Measurements from ENCODE around the gene HMGN1.

Gene HMGN1

GRCh38 chr21:39317134-39318090, 31.5 kb downstream of the HMGN1 start:
- no peak for DNase-seq
- Mint-ChIP-seq H3K27ac (no peak overlapping the region), H3K4me1 (ENCODE audit: low read depth in 2 of 2) (peaks cover 11 to 14% of the 10 kb centered on the region in 2 donors), H3K27me3 (no peaks in the 10 kb centered on the region), H3K36me3 (ENCODE audit: insufficient read depth) (peaks cover 21% of the 10 kb centered on the region), H3K4me3 (no peak overlapping the region), H3K9me3 (no peaks in the 10 kb centered on the region)
- ATAC-seq (replicated peaks), result no peak

- H3K27ac Mint-ChIP-seq, result peak overlapping the region in 1 of 2 donors; percentile 47
- H3K4me1 Mint-ChIP-seq (ENCODE audit: low read depth in 2 of 2), result peaks cover 16 to 20% of the 10 kb centered on the region in 2 donors
- no peaks in the 10 kb centered on the region for H3K27me3 Mint-ChIP-seq
- DNase-seq (no peak), ATAC-seq (replicated peaks) (no peak)
- H3K9me3 Mint-ChIP-seq, result no peaks in the 10 kb centered on the region
- peaks cover 28% of the 10 kb centered on the region for H3K36me3 Mint-ChIP-seq (ENCODE audit: insufficient read depth)
- H3K4me3 Mint-ChIP-seq, result no peak overlapping the region
These were observed 32.2 kb downstream of the HMGN1 start for GRCh38 chr21:39316729-39317128.

- Mint-ChIP-seq H3K27ac (peak overlapping the region in 1 of 2 donors; percentile 47), H3K4me1 (ENCODE audit: low read depth in 2 of 2) (peaks cover 21 to 28% of the 10 kb centered on the region in 2 donors), H3K9me3 (no peaks in the 10 kb centered on the region), H3K27me3 (no peaks in the 10 kb centered on the region), H3K36me3 (ENCODE audit: insufficient read depth) (peaks cover 28% of the 10 kb centered on the region), H3K4me3 (no peak overlapping the region)
- DNase-seq, result no peak
- ATAC-seq (replicated peaks), result peak; percentile 10
These were observed 33.1 kb downstream of the HMGN1 start for GRCh38 chr21:39315603-39316445.

GRCh38 chr21:39314143-39315027, 34.5 kb downstream of the HMGN1 start:
- H3K4me1 Mint-ChIP-seq (ENCODE audit: low read depth in 2 of 2), result peaks cover 24 to 35% of the 10 kb centered on the region in 2 donors

GRCh38 chr21:39313571-39314142, 35.2 kb downstream of the HMGN1 start, which contains the start of gene BRWD1:
Gene BRWD1, minus strand, starts transcription at chr21:39313632. Its CDS starts 141 bp downstream, at chr21:39313491.
- ATAC-seq (replicated peaks) (peak; percentile 51), DNase-seq (peak; percentile 74 to 78 (median 78))
- Mint-ChIP-seq H3K27ac (peak within 1 kb of the TSS; percentile 83 to 92), H3K4me1 (ENCODE audit: low read depth in 2 of 2) (peaks cover 30 to 43% of the 10 kb centered on the region in 2 donors), H3K9me3 (no peaks in the 10 kb centered on the region), H3K36me3 (ENCODE audit: insufficient read depth) (peaks cover 50% of the 10 kb centered on the region), H3K27me3 (no peaks in the 10 kb centered on the region), H3K4me3 (peak within 1 kb of the TSS; percentile 82 to 83)

More at GRCh38 chr21:39314143-39315027, 34.5 kb downstream of the HMGN1 start:
- Mint-ChIP-seq H3K27me3 (no peaks in the 10 kb centered on the region), H3K4me3 (peak overlapping the region; percentile 82 to 83), H3K36me3 (ENCODE audit: insufficient read depth) (peaks cover 43% of the 10 kb centered on the region), H3K9me3 (no peaks in the 10 kb centered on the region), H3K27ac (peak overlapping the region; percentile 83 to 92)
- peak; percentile 30 for ATAC-seq (replicated peaks)
- DNase-seq, result peak in 2 of 3 experiments; percentile 44 to 45

GRCh38 chr21:39313042-39313570, 35.8 kb downstream of the HMGN1 start:
- H3K9me3 Mint-ChIP-seq, result no peaks in the 10 kb centered on the region
- H3K4me3 Mint-ChIP-seq, result peak overlapping the region; percentile 82 to 83
- DNase-seq (peak in 1 of 3 experiments; percentile 11), ATAC-seq (replicated peaks) (peak; percentile 0)
- peak overlapping the region; percentile 83 to 92 for H3K27ac Mint-ChIP-seq
- H3K4me1 Mint-ChIP-seq (ENCODE audit: low read depth in 2 of 2), result peaks cover 33 to 47% of the 10 kb centered on the region in 2 donors
- H3K27me3 Mint-ChIP-seq, result no peaks in the 10 kb centered on the region
- H3K36me3 Mint-ChIP-seq (ENCODE audit: insufficient read depth), result peaks cover 55% of the 10 kb centered on the region

GRCh38 chr21:39312112-39313041, 36.5 kb downstream of the HMGN1 start:
- Mint-ChIP-seq H3K9me3 (no peaks in the 10 kb centered on the region), H3K4me3 (peak overlapping the region; percentile 82 to 83), H3K27ac (peak overlapping the region; percentile 83 to 92), H3K4me1 (ENCODE audit: low read depth in 2 of 2) (peaks cover 33 to 47% of the 10 kb centered on the region in 2 donors), H3K27me3 (no peaks in the 10 kb centered on the region), H3K36me3 (ENCODE audit: insufficient read depth) (peaks cover 55% of the 10 kb centered on the region)
- ATAC-seq (replicated peaks), result peak; percentile 80
- peak; percentile 96 to 97 (median 97) for DNase-seq

- peaks cover 33 to 46% of the 10 kb centered on the region in 2 donors for H3K4me1 Mint-ChIP-seq (ENCODE audit: low read depth in 2 of 2)
- no peaks in the 10 kb centered on the region for H3K27me3 Mint-ChIP-seq
- DNase-seq, result no peak
- ATAC-seq (replicated peaks), result no peak
- H3K27ac Mint-ChIP-seq, result peak overlapping the region in 1 of 2 donors; percentile 83
- peaks cover 57% of the 10 kb centered on the region for H3K36me3 Mint-ChIP-seq (ENCODE audit: insufficient read depth)
- no peak overlapping the region for H3K4me3 Mint-ChIP-seq
- H3K9me3 Mint-ChIP-seq, result no peaks in the 10 kb centered on the region
These were observed 37.7 kb downstream of the HMGN1 start for GRCh38 chr21:39311164-39311563.

GRCh38 chr21:39307466-39307865, 41.4 kb downstream of the HMGN1 start:
- Mint-ChIP-seq H3K4me3 (no peak overlapping the region), H3K9me3 (no peaks in the 10 kb centered on the region), H3K27ac (peak overlapping the region in 1 of 2 donors; percentile 31), H3K36me3 (ENCODE audit: insufficient read depth) (peaks cover 64% of the 10 kb centered on the region), H3K4me1 (ENCODE audit: low read depth in 2 of 2) (peaks cover 25 to 36% of the 10 kb centered on the region in 2 donors), H3K27me3 (no peaks in the 10 kb centered on the region)
- ATAC-seq (replicated peaks), result no peak
- DNase-seq, result no peak

- peaks cover 72% of the 10 kb centered on the region for H3K36me3 Mint-ChIP-seq (ENCODE audit: insufficient read depth)
These were observed 48.3 kb downstream of the HMGN1 start for GRCh38 chr21:39300587-39300986.

GRCh38 chr21:39296891-39297290, 52.0 kb downstream of the HMGN1 start:
- peaks cover 80% of the 10 kb centered on the region for H3K36me3 Mint-ChIP-seq (ENCODE audit: insufficient read depth)
- H3K27ac Mint-ChIP-seq, result peak overlapping the region; percentile 20 to 23
- ATAC-seq (replicated peaks), result no peak
- no peaks in the 10 kb centered on the region for H3K9me3 Mint-ChIP-seq
- no peak for DNase-seq
- peaks cover 14 to 51% of the 10 kb centered on the region in 2 donors for H3K4me1 Mint-ChIP-seq (ENCODE audit: low read depth in 2 of 2)
- H3K4me3 Mint-ChIP-seq, result peak overlapping the region; percentile 2 to 24
- H3K27me3 Mint-ChIP-seq, result no peaks in the 10 kb centered on the region

More at GRCh38 chr21:39300587-39300986, 48.3 kb downstream of the HMGN1 start:
- Mint-ChIP-seq H3K4me1 (ENCODE audit: low read depth in 2 of 2) (peaks cover 18 to 40% of the 10 kb centered on the region in 2 donors), H3K9me3 (no peaks in the 10 kb centered on the region), H3K27ac (no peak overlapping the region), H3K27me3 (no peaks in the 10 kb centered on the region), H3K4me3 (no peak overlapping the region)
- ATAC-seq (replicated peaks) (no peak), DNase-seq (no peak)

Measured in effector memory CD8-positive, alpha-beta T cell (primary cell).